HG02840 (cell line): ENCODE results near the gene MRPL39.
"Not testable (repeated sequence)": the region's sequence is repeated elsewhere in the genome, so short reads cannot be mapped to it uniquely, and the experiment has no call there.

ENCODE experiments used
- ATAC-seq: cut with Tn5 transposase; IDR thresholded peaks from one replicate; pipeline ENCODE4 v1.9.1; 2021; ENCODE audit warnings: mild to moderate bottlenecking, moderate library complexity, moderate number of reproducible peaks; ENCODE audit not compliant: unreplicated experiment, low FRiP score

MRPL39 gene

DNA sequence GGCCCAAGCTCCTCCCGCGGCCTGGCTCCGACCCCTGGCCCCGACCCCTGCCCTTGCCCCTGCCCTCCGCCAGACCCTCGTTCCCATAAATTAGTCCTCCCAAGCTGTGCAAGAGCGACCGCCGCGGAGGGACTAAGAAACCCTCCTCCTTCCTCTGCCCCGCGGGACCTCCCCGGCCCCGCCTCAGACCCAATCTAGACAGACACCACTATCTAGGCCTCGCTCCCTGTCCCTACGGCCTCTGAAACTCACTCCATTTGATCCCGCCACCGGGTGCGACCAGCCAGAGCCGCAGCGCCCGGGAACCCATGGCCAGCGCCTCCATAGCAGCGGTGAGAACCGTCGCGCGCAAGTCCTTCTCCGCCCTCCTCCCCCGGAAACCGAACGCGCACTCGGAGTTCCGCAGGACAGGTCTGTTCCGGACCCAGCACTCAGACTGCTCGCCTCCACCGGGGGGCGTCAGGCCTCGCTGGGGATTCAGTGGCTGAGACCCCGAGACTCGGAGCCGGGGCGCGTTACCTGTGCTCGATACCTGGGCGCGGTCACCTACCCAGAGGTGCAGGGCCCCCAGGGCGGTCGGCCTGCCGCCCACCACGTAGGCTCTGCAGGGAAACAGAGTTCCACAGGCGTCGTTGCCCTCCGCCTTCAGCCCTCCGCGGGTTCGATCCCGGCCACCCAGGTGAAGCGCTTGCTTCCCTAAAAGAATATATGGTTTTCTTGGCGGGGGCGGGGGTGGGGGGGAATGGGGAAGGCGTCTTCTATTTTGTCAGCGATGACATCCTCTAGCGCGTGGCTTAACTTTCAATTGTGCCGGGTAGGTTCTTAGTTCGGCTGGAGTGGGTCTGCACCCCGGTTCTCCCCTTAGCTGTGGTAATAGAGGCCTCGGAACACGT lies at the start of gene MRPL39:
Gene MRPL39 (minus strand): TSS at position 331 of the 893 bp plus-strand sequence. CDS start 6 bp downstream, at position 325.
- peak; percentile 92 for ATAC-seq

DNA sequence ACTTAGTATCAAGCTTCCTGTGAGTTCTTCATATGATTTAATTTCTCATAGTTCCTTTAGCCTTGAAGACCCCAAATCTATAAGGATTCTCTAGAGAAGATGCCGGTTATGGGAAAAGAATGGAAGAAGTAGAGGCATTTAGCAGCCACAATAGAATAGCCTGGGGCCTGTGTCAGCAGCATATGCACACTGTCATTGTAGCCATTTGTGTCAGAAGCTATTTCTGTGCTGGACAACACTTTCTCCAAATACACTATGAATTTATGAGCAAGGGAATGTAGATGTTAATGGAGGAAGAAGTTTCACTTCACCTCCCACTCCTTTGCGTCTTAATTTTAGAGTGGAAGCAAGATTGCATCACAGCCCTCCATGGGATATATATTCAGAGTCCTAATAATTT lies 49.1 kb upstream of the MRPL39 start:
- ATAC-seq = no peak

DNA sequence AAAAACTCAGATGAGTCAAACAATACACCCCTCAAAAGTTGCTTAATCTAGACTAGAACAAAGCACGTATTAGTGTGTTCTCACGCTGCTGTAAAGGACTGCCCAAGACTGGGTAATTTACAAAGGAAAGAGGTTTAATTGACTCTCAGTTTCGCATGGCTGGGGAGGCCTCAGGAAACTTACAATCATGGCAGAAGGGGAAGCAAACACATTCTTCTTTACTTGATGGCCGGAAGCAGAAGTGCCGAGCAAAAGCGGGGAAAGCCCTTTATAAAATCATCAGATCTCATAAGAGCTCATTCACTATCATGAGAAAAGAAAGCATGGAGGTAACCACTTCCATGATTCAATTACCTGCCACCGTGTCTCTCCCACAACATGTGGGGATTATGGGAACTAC lies 41.9 kb upstream of the MRPL39 start:
- ATAC-seq = no peak

DNA sequence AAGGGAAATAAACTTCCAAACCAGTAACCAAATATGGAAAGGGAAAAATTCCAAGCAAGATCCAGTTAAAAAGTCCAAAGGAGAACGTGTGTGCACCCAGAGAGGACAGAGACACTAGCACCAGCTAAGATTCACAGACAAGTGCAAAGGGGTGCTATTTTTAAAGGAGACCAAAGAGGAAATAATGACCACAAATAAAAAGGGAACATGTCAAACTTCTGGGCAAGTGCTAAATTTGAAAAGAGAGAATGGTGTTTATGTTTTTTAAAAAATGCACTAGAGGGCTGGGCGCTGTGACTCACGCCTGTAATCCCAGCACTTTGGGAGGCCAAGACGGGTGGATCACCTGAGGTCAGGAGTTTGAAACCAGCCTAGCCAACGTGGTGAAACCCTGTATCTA lies 40.4 kb upstream of the MRPL39 start:
- no peak for ATAC-seq

DNA sequence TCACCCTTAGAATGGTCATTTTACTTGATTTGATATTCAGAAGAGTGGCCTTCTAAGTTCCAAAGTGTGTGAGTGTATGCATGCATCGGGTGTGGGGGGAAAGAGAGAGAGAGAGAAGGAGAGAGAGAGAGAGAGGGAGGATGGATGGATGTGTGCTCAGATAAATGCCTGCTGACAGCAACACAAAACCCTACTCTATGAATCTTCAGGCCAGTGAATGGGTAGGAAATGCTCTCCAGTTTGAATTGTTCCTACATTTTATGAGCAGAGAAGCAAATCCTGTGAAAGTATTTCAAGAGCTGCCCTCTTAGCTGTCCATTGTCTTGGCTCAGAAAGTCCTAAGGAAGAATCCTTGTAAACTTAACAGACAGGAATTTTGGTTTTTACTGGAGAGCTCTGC lies 39.2 kb upstream of the MRPL39 start:
- no peak for ATAC-seq

DNA sequence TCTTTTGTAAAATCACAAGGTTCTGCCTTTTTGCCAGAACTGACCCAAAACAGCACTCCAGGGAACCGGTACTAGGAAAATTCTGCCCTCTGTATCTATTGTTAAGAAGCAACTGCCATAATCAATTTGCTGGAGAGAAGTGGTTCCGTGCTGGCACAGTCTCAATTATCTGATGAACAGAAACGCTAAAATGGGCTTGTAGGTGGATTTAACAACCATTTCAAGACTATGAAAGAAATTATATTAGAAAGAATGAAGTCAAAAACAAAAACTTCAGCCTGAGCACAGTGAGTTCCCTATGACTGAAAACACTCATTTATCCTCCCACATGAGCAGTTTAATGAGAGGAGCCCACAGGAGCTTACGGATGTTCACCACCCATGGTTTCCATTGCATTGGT lies 36.2 kb upstream of the MRPL39 start:
- no peak for ATAC-seq

DNA sequence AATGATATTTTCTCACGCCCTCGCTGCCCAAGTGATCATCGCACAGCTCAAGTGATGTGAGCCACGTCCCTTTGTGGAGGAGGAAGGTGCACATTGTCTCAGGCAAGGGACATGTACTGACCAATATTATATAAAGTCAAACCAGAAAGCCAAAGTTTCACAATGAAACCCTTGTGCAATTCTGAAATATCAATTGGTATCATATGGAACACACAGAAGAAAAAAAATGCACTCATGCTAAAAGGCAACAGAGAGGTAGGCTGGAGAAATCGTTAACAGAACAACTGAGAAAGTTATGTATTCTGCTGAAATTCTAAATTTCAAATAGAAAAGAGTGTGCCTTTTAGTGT lies 33.6 kb upstream of the MRPL39 start:
- ATAC-seq = no peak

DNA sequence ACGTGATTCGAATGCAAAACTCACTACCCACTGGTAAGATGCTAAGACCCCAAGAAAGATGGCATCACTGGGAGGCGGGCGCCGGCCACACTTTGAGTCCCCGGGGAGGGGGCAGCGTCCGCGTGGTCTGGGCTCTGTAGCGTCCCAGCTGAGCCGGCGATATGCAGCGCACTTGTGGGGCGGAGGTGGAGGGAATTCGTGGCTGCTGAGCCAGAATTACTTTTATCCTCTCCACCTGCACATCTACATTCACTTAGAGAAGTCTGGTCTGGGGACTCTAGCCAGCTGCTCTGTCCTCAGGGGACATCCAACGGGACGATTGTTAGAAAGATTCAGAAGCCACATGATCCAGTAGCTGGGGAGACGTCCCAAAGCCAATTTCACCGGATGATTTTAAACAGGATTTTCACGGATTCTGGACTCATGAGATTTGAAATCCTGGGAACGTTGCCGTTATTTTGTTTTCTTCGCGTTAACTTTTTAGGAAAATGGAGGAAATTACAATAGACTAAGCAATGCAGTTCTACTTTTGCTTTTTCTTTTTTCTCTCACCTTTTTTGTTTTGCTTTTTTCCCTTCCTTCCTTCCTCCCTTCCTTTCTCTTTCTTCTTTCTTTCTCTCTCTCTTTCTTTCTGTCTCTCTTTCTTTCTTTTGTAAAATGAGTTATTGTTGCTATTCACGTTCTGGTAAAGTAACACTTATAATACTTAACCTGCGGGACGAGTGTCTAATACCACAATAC lies 33.1 kb upstream of the MRPL39 start:
- ATAC-seq = peak; percentile 9

DNA sequence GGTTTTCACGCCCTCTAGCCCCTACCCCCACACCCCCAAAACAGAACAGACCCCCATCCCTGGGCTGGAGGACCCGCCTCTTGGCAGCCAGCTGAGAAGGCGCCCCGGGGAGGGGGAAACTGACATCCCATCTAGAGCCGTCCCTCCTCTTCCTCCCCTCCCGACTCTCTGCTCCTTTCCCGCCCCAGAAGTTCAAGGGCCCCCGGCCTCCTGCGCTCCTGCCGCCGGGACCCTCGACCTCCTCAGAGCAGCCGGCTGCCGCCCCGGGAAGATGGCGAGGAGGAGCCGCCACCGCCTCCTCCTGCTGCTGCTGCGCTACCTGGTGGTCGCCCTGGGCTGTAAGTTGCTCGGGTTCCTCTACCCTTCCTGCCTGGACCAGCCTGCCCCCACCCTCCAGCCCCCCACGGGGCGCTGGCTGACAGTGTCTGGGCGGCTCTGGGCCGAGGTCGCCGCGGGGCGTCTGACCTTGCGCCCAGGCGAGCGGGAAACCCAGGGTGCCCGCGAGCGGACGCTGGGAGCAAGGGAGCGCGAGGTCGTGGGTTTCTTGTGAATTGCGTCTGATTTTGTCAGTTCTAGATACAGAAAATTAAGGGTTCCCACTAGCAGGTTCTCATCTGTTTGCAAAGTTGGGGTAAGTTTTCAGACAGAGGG lies 32.4 kb upstream of the MRPL39 start:
- peak; percentile 76 for ATAC-seq

DNA sequence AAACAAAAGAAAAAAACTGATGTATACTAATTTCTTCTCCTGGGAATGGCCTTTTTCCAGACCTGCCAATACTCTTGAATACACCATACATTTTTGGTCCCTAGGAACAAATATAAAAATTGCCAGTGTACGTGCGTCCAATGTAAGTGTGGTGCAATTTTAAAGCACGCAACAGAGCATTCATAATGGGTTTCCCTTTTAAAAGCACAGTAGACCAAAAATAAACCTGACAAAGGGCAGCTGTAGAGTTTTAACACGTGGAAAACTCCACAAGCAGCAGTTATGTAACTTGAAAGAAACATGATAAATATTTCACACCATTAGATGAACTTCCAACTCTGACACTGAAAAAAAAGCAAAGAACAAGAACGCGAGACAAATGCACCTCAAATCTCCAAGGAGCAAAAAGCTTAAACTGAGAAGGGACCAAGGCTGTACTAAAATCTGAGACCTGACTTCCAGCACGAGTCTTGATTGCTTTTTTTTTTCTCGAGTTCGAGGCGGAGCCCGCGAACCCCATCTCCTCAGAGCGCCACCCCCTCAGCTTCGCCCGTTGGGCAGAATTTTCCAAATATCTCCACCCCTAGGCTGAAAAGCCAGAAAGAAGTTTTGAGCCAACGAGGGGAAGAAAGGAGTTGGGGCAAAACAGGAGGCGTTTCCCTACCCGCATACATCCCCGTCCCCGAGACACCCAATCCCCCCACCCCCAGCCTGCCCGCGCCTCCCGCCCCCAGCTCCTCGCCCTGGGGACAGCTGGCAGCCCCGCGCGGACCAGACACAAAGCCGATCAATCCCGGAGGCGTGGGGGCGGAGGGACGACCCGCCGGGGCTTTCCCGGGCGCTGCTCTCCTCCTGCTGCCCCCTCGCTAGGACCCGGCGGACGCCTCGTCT lies 31.6 kb upstream of the MRPL39 start, which contains the start of gene JAM2:
Gene JAM2 (plus strand): TSS at position 599 of the 891 bp plus-strand sequence. CDS start 564 bp downstream, outside the sequence.
- peak; percentile 41 for ATAC-seq

DNA sequence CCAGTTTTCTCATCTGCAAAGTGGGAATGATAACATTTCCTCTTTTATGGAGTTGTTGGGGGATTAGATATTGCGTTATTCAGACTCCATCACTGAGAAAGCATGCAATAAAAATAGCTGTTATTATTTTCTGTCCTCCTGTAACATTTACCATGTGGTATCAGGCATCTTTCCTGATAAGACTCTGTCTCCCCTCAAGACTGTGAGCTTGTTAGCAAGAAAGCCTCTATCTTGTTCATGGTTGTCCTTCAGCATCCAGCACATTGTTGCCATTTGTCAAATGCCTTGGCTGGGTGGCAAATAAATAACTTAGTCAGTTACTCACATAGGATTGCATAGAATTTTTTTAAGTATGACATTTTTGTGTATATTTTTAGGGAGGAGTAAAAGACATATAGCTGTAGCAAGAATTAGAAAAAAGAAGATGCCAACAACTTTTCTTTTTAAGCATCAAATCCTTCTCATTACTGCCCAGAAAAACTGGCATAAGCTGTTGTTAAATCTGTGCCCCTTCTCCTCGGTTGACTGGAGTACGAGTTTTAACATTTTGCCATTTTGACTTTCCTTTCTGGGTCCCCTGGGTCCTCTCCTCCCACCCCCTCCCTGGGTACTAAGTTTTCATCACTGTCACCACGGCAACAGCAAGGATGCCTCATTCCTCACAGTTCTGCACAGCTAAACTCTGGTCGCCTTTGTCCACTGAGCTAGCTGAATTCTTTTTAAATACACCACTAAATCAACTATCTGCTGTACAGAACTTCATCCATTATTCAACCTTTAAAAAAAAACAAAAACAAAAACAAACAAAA lies 30.8 kb upstream of the MRPL39 start:
- no peak for ATAC-seq

DNA sequence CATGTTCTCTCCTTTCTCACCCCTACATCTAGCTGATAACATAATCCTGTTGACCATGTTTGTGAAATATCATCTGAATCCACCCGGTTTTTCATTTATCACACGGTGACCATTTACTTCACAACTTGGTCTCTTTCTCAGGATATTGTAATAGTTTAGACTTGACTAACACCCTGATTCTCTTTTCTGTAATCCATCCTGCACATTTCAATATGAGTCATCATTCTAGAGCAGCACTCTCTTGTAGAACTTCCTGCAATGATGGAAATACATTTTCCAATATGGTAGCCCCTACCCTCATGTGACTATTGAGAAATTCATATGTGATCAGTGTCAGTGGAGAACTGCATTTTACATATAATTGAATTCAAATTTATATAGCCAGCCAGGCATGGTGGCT lies 29.4 kb upstream of the MRPL39 start:
- ATAC-seq = no peak

DNA sequence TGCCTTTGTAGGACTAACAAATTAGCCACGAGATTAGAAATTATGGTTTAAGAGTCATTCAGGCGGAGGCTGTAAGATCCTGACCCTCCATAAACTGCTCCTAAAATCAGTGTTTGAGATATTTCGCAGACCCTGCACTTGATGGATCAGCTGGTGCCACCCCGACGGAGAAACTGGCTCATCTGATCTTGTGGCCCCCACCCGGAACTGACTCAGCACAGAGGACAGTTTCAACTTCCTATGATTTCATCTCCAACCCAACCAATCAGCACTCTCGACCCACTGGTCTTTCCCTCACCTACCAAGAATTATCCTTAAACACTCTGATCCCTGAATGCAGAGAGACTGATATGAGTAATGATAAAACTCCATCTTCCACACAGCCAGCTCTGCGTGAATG lies 28.0 kb upstream of the MRPL39 start:
- ATAC-seq = no peak

DNA sequence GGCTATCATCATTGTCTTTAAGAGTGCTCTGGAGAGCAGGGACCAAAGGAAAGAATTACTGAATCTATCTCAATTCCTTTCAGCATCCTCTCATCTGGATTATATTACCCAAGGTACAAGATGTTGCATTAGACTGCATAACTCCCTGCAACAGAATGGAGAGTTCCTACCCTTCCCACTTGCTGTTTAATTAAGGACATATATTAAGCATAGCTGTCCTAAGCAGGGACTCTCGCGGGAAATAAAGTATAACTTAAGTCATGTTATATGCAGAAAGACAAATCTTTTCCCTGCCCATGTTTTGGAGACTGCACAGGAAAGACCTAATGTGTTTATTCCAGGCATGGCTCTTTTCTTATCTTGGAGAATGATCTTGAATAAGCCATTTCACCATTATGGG lies 25.0 kb upstream of the MRPL39 start:
- no peak for ATAC-seq

DNA sequence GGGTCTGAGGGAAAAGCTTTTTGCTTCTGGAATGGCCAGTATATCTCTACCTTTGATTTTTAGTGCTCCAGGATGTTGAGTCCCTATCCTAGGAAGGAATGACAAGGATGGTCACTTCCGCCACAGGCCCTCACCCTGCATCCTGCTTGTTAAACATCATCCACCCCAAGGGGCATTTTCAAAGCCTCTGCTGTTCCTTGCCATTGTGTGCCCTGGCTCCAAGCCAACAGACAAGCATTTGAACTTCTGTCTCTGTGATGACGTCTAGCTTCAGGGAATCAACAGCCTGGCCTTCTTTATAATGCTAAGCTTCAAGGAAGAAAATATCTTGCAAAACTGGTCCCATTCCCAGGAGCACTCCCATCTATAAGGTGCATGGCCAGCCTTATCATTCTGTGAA lies 19.5 kb upstream of the MRPL39 start:
- no peak for ATAC-seq

DNA sequence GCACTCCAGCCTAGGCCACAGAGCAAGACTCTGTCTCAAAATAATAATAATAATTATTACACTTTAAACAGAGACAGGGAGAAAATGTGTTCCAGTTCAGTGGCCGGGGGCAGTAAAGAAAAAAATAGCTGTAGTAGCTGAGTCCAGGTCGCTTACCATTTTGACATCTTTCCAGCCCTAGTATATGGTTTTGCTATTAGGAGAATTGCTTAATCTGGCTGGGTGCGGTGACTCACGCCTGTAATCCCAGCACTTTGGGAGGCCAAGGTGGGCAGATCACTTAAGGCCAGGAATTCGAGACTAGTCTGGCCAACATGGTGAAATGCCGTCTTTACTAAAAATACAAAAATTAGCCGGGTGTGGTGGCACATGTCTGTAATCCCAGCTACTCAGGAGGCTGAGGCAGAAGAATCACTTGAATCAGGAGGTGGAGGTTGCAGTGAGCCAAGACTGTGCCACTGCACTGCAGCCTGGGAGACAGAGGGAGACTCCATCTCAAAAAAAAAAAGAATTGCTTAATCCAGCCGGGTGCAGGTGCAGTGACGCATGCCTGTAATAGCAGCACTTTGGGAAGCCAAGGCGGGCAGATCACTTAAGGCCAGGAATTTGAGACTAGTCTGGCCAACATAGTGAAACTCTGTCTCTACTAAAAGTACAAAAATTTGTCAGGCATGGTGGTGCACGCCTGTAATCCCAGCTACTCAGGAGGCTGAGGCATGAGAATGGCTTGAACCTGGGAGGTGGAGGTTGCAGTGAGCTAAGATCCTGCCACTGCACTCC lies 18.7 kb upstream of the MRPL39 start:
- not testable (repeated sequence) for ATAC-seq

DNA sequence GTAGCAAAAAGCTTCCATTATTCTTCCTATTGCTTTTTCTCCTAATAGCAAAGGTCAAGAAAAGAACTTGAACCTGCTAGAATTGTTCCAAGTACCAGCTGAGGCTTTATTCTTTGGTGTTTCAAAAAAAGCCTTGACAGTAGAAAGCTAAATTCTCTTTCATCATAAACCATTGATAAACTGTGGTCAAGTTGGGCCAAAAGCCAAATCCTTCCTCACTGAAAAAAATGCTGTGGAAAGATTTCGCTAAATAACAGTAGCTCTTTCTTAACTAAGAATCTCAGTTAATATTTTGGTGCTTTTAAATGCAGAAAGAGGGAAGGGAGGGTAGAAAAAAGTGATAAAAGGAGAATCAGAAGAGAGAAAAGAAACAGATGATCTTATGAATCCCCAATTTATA lies 17.8 kb upstream of the MRPL39 start:
- no peak for ATAC-seq

DNA sequence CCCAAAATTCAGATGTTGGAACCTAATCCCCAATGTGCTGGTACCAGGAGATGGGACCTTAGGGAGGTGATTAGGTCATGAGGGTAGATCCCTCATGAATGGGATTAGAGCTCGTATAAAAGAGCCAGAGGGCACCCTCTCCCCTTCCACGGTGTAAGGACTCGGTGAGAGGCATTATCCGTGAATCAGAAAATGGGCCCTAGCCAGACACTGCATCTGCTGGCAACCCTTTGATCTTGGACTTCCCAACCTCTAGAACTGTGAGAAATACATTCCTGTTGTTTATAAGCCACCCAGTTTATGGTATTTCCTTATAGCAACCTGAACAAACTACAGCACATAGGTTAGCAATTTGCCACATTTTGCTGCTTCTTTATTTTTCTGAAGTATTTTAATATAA lies 17.2 kb upstream of the MRPL39 start:
- ATAC-seq = no peak

DNA sequence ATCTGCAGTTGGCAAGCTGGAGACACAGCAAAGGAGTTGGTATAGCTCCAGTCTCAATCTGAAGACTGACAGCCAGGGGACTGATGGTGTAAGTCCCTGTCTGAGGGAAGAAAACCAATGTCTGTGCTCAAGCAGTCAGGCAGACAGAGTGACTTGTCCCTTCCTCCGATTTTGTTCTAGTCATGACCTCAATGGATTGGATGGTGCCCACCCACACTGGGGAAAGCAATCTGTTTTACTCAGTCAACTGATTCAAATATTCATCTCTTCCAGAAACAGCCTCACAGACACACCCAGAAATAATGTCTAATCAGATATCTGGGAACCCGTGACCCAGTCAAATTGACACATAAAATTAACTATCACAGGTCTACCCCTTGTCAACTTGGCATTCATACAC lies 11.9 kb upstream of the MRPL39 start:
- ATAC-seq = no peak
